CD14-positive monocyte (primary cell): ENCODE data around the gene DCT. TPM values are rescaled to one million over a fixed set of nuclear protein-coding genes. Genes with fewer than 3 reads are reported as not detected.
A peak's percentile ranks its signal among the peaks of the same experiment; 100 is the strongest.

ENCODE experiments used
- DNase-seq, 3 donors: peaks; one replicate each; pipeline ENCODE4 v3.0.0-alpha.2; 2011 to 2022
- H2AFZ ChIP-seq: 2 replicates; pipeline ENCODE4 v1.6.0; 2012; ENCODE audit warnings: mild to moderate bottlenecking, low read depth, low read length, inconsistent platforms; ENCODE audit not compliant: insufficient read depth, poor library complexity, severe bottlenecking
- H3K27ac ChIP-seq, 2 donors: 1 replicate in 1 of 2; 2 replicates in 1 of 2; pipeline ENCODE4 v1.5.1; 2012 to 2013; ENCODE audit warnings: low read length in 2 of 2, control low read depth in 1 of 2, inconsistent platforms in 1 of 2, low read depth in 1 of 2, mild to moderate bottlenecking in 1 of 2
- H3K27me3 ChIP-seq, 2 donors: one replicate each; pipeline versions ENCODE4 v1.6.0 to v1.6.1; 2011 to 2013; ENCODE audit warnings: low read length in 2 of 2; ENCODE audit not compliant: control insufficient read depth in 2 of 2, insufficient read depth in 2 of 2
- H3K36me3 ChIP-seq, 2 donors: replicated peaks in 1 of 2; 1 replicate in 1 of 2; 2 replicates in 1 of 2; pipeline versions ENCODE4 v1.5.1 to v1.6.1; 2012 to 2013; ENCODE audit warnings: low read length in 2 of 2, control low read depth in 1 of 2, inconsistent platforms in 1 of 2, mild to moderate bottlenecking in 1 of 2; ENCODE audit not compliant: insufficient read depth in 2 of 2, control insufficient read depth in 1 of 2
- H3K4me1 ChIP-seq, 2 donors: 1 replicate in 1 of 2; 2 replicates in 1 of 2; pipeline versions ENCODE4 v1.5.1 to v1.6.1; 2012 to 2013; ENCODE audit warnings: low read length in 2 of 2, control low read depth in 1 of 2, inconsistent platforms in 1 of 2, mild to moderate bottlenecking in 1 of 2, moderate library complexity in 1 of 2; ENCODE audit not compliant: insufficient read depth in 2 of 2, control insufficient read depth in 1 of 2
- H3K4me2 ChIP-seq: replicated peaks from 2 replicates; pipeline ENCODE3; 2012; ENCODE audit warnings: low read length, moderate library complexity, mild to moderate bottlenecking; ENCODE audit not compliant: poor library complexity, severe bottlenecking; ENCODE audit errors: extremely low read depth
- H3K4me3 ChIP-seq, 3 experiments: fragments of 200-600 bp in 1 of 3; sonication (generic) in 1 of 3; replicated peaks in 1 of 3; 1 replicate in 2 of 3; 2 replicates in 1 of 3; pipeline ENCODE4 v1.5.1; 2011 to 2013; ENCODE audit warnings: low read length in 3 of 3, mild to moderate bottlenecking in 3 of 3, control low read depth in 2 of 3, low read depth in 2 of 3, inconsistent platforms in 1 of 3, moderate library complexity in 1 of 3
- H3K79me2 ChIP-seq: 2 replicates; pipeline ENCODE4 v1.6.0; 2012; ENCODE audit warnings: mild to moderate bottlenecking, control low read depth, inconsistent platforms, low read length, moderate library complexity; ENCODE audit not compliant: insufficient read depth
- H3K9ac ChIP-seq: 2 replicates; pipeline ENCODE4 v1.6.0; 2017; ENCODE audit warnings: low read length, mild to moderate bottlenecking; ENCODE audit not compliant: insufficient read depth, poor library complexity, severe bottlenecking
- H3K9me3 ChIP-seq, 2 donors: replicated peaks in 1 of 2; 1 replicate in 1 of 2; 2 replicates in 1 of 2; pipeline versions ENCODE4 v1.5.1 to v1.6.1; 2012 to 2013; ENCODE audit warnings: low read length in 2 of 2, control low read depth in 1 of 2; ENCODE audit not compliant: control insufficient read depth in 1 of 2, insufficient read depth in 1 of 2
- H4K20me1 ChIP-seq: 2 replicates; pipeline ENCODE4 v1.6.0; 2012; ENCODE audit warnings: mild to moderate bottlenecking, low read length, control low read depth, moderate library complexity; ENCODE audit not compliant: insufficient read depth
- H3K27ac Mint-ChIP-seq, 7 donors: one replicate each; pipeline ENCODE4 v1.8.0; 2020; ENCODE audit warnings: mild to moderate bottlenecking in 7 of 7, mixed read lengths in 7 of 7, moderate library complexity in 6 of 7, inconsistent platforms in 2 of 7
- H3K27me3 Mint-ChIP-seq, 3 donors: one replicate each; pipeline ENCODE4 v1.8.0; 2021 to 2022; ENCODE audit warnings: low read depth in 3 of 3, mild to moderate bottlenecking in 3 of 3, mixed read lengths in 3 of 3, moderate library complexity in 3 of 3, inconsistent platforms in 1 of 3
- H3K36me3 Mint-ChIP-seq, 2 donors: one replicate each; pipeline ENCODE4 v1.8.0; 2020; ENCODE audit warnings: mixed read lengths in 2 of 2, inconsistent platforms in 1 of 2, mild to moderate bottlenecking in 1 of 2
- H3K4me1 Mint-ChIP-seq: one replicate; pipeline ENCODE4 v1.8.0; 2020; ENCODE audit warnings: mild to moderate bottlenecking, mixed read lengths
- H3K4me3 Mint-ChIP-seq, 2 donors: one replicate each; pipeline ENCODE4 v1.8.0; 2020; ENCODE audit warnings: mild to moderate bottlenecking in 2 of 2, mixed read lengths in 2 of 2, moderate library complexity in 1 of 2
- H3K9me3 Mint-ChIP-seq, 7 donors: one replicate each; pipeline ENCODE4 v1.8.0; 2020 to 2022; ENCODE audit warnings: mixed read lengths in 7 of 7, mild to moderate bottlenecking in 6 of 7, moderate library complexity in 6 of 7, inconsistent platforms in 2 of 7
- WGBS: methylation state at CpG from one replicate; pipeline ENCODE4 v1.1.5; 2013; ENCODE audit warnings: missing lambda C conversion rate; ENCODE audit not compliant: insufficient coverage; 5-methylcytosine and 5-hydroxymethylcytosine counted together
- intact Hi-C, 2 donors: fragments of 100-400 bp; cut with micrococcal nuclease; formaldehyde crosslinking; loops; one replicate each; pipeline versions ENCODE4 v1.15.0 to v1.15.1; 2023
- polyA plus RNA-seq, 3 donors: library from polyadenylated mRNA; depleted of rRNA in 1 of 3; unstranded in 2 of 3; stranded (reverse) in 1 of 3; fragments of 300-500 nt in 2 of 3; fragments of >200 nt in 1 of 3; fragmentation: Illumina TruSeq in 2 of 3; gene quantifications; 1 replicate in 2 of 3; 2 replicates in 1 of 3; pipeline ENCODE4 v1.2.3, GENCODE V29; 2012 to 2021
- TF ChIP-seq, protein P1 (sequence below): fragments of 200-600 bp; IDR thresholded peaks from one replicate; pipeline ENCODE4 v1.8.0; 2022; ENCODE audit warnings: antibody characterized with exemption, mild to moderate bottlenecking

DCT gene
- polyA plus RNA-seq, 3 donors: not detected

DNA sequence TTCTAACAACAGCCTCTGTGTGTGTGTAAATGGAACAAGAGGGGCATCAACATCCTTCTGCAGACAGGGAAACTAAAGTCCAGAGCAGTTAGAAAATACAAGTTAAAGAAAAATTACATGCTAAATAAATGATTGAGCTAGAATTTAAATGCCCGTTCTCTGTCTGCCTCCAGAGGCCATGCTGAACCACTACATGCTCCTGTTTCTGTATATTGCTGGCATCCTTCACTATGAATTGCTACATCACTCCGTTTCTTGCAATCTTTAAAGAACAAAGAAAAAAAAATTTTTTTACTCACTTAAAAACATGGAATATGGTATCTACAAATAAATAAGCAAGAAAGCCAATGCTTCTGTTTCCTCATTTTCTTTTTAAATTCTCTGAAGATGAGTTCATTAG, 47.9 kb downstream of the DCT start:
- no peak overlapping the region for H3K27ac Mint-ChIP-seq
- H3K4me1 Mint-ChIP-seq: peaks cover 6% of the 10 kb centered on the region

DNA sequence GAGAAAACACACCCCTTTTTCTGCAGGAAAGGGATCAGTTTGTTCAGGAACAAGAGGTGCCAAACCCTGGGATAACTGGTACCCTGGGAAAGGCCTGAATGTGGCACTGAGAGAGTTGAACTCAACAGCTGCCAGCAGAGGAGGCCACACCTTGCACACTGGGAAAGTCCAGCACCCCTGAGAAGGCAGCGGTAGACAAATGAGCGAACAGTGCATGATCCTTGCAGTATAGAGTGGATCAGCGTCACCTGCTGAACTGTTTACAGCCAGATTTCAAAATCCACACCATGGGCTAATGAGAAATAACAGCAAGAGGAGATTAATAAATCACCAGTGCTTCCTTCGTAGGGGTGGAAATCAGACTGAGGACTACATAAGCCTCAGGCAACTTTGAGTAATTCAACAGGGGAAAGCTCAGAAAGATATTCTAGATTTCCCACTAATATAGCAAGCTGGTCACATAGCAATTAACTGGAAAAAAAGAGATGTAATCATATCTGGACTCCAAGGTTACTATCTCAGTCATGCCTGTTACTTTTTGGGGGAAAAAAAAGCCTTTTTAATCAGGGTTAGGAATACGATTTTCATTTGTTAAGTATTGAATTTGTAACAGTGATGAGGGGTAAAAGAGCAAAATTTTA, 52.0 kb downstream of the DCT start:
- H3K36me3 ChIP-seq: no peaks in the 10 kb centered on the region
- no peak overlapping the region for H3K27ac ChIP-seq
- no peak overlapping the region for H3K4me3 ChIP-seq
- no peak overlapping the region for H3K4me2 ChIP-seq
- H3K4me1 ChIP-seq: no peaks in the 10 kb centered on the region
- H3K9me3 Mint-ChIP-seq: peaks cover 0 to 5% (median 0%) of the 10 kb centered on the region in 7 donors
- no peak for DNase-seq
- peak overlapping the region in 1 of 2 donors; percentile 4 for H3K4me3 Mint-ChIP-seq
- H3K9ac ChIP-seq: no peak overlapping the region
- no peak overlapping the region for H3K27ac Mint-ChIP-seq
- no peaks in the 10 kb centered on the region for H3K27me3 ChIP-seq
- TF ChIP-seq, protein P1, sequence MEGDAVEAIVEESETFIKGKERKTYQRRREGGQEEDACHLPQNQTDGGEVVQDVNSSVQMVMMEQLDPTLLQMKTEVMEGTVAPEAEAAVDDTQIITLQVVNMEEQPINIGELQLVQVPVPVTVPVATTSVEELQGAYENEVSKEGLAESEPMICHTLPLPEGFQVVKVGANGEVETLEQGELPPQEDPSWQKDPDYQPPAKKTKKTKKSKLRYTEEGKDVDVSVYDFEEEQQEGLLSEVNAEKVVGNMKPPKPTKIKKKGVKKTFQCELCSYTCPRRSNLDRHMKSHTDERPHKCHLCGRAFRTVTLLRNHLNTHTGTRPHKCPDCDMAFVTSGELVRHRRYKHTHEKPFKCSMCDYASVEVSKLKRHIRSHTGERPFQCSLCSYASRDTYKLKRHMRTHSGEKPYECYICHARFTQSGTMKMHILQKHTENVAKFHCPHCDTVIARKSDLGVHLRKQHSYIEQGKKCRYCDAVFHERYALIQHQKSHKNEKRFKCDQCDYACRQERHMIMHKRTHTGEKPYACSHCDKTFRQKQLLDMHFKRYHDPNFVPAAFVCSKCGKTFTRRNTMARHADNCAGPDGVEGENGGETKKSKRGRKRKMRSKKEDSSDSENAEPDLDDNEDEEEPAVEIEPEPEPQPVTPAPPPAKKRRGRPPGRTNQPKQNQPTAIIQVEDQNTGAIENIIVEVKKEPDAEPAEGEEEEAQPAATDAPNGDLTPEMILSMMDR: no peak
- 80% methylated on average over 1 of the region's 5 CpGs for whole genome bisulfite sequencing
- H2AFZ ChIP-seq: no peak overlapping the region
- peaks cover 3 to 8% (median 6%) of the 10 kb centered on the region in 3 donors for H3K27me3 Mint-ChIP-seq
- intact Hi-C loops: no loop called here
- H3K36me3 Mint-ChIP-seq: no peaks in the 10 kb centered on the region
- no peaks in the 10 kb centered on the region for H3K4me1 Mint-ChIP-seq
- H4K20me1 ChIP-seq: no peaks in the 10 kb centered on the region
- H3K79me2 ChIP-seq: no peaks in the 10 kb centered on the region
- H3K9me3 ChIP-seq: no peaks in the 10 kb centered on the region

More for the DNA sequence above, 47.9 kb downstream of the DCT start:
- Mint-ChIP-seq H3K27me3 (peaks cover 2 to 12% (median 5%) of the 10 kb centered on the region in 3 donors), H3K9me3 (peaks cover 0 to 2% (median 0%) of the 10 kb centered on the region in 7 donors), H3K36me3 (no peaks in the 10 kb centered on the region), H3K4me3 (no peak overlapping the region)
- TF ChIP-seq, protein P1: no peak
- no peaks in the 10 kb centered on the region for H3K79me2 ChIP-seq
- no peaks in the 10 kb centered on the region for H4K20me1 ChIP-seq
- H3K27ac ChIP-seq: no peak overlapping the region
- H2AFZ ChIP-seq: no peak overlapping the region
- H3K9me3 ChIP-seq: no peaks in the 10 kb centered on the region
- intact Hi-C loops: no loop called here
- no peak overlapping the region for H3K4me2 ChIP-seq
- no peaks in the 10 kb centered on the region for H3K36me3 ChIP-seq
- H3K9ac ChIP-seq: no peak overlapping the region
- no peaks in the 10 kb centered on the region for H3K27me3 ChIP-seq
- no peaks in the 10 kb centered on the region for H3K4me1 ChIP-seq
- no peak for DNase-seq
- WGBS: no CpG with 5 or more reads among the region's 2 CpGs
- no peak overlapping the region for H3K4me3 ChIP-seq
